Neuronal stem cell (in vitro differentiated cells): ENCODE measurements around the gene ITPKC.

Experiments
- DNase-seq: peaks from one replicate; pipeline ENCODE4 v3.0.0-alpha.2; 2013; ENCODE audit warnings: low spot score
- H2AFZ ChIP-seq: one replicate; pipeline ENCODE4 v1.6.1; 2013; ENCODE audit warnings: mild to moderate bottlenecking, low read length, inconsistent platforms
- H2AK5ac ChIP-seq: 2 replicates; pipeline ENCODE4 v1.6.1; 2013; ENCODE audit warnings: low read depth, mild to moderate bottlenecking, inconsistent platforms, low read length, moderate library complexity, mixed read lengths
- H2BK120ac ChIP-seq: 2 replicates; pipeline ENCODE4 v1.6.1; 2013; ENCODE audit warnings: low read depth, mild to moderate bottlenecking, inconsistent platforms, low read length, moderate library complexity, mixed read lengths
- H2BK12ac ChIP-seq: one replicate; pipeline ENCODE4 v1.6.1; 2013; ENCODE audit warnings: low read length, inconsistent platforms
- H2BK15ac ChIP-seq: 2 replicates; pipeline ENCODE4 v1.6.1; 2013; ENCODE audit warnings: mild to moderate bottlenecking, low read length, inconsistent platforms, mixed read lengths
- H2BK5ac ChIP-seq: one replicate; pipeline ENCODE4 v1.6.1; 2013; ENCODE audit warnings: inconsistent platforms, mild to moderate bottlenecking, low read length, moderate library complexity
- H3K14ac ChIP-seq: one replicate; pipeline ENCODE4 v1.6.1; 2013; ENCODE audit warnings: low read length, inconsistent platforms
- H3K18ac ChIP-seq: 2 replicates; pipeline ENCODE4 v1.6.1; 2013; ENCODE audit warnings: low read length, inconsistent platforms
- H3K23ac ChIP-seq: 2 replicates; pipeline ENCODE4 v1.6.1; 2013; ENCODE audit warnings: low read depth, mild to moderate bottlenecking, mixed read lengths, low read length, inconsistent platforms; ENCODE audit not compliant: poor library complexity
- H3K27ac ChIP-seq: replicated peaks from 3 replicates; pipeline ENCODE4 v1.5.1; 2013; ENCODE audit warnings: low read length, inconsistent platforms
- H3K27me3 ChIP-seq, 3 experiments: 2 replicates each; pipeline ENCODE4 v1.6.1; 2013; ENCODE audit warnings: low read length in 3 of 3, mild to moderate bottlenecking in 2 of 3, inconsistent platforms in 1 of 3, low read depth in 1 of 3, mixed read lengths in 1 of 3, moderate library complexity in 1 of 3; ENCODE audit not compliant: control insufficient read depth in 3 of 3, insufficient read depth in 3 of 3
- H3K36me3 ChIP-seq, 2 donors: replicated peaks in 1 of 2; 2 replicates each; pipeline ENCODE4 v1.6.1; 2013; ENCODE audit warnings: low read length in 2 of 2; ENCODE audit not compliant: control insufficient read depth in 2 of 2, insufficient read depth in 2 of 2
- H3K4ac ChIP-seq: 2 replicates; pipeline ENCODE4 v1.6.1; 2013; ENCODE audit warnings: inconsistent platforms, mild to moderate bottlenecking, low read length, moderate library complexity
- H3K4me1 ChIP-seq, 2 donors: 1 replicate in 1 of 2; 2 replicates in 1 of 2; pipeline ENCODE4 v1.6.1; 2013; ENCODE audit warnings: low read length in 2 of 2, low read depth in 1 of 2; ENCODE audit not compliant: control insufficient read depth in 2 of 2, insufficient read depth in 1 of 2
- H3K4me2 ChIP-seq: one replicate; pipeline ENCODE4 v1.6.1; 2013; ENCODE audit warnings: mild to moderate bottlenecking, low read length, inconsistent platforms; ENCODE audit not compliant: insufficient read depth, poor library complexity, severe bottlenecking
- H3K4me3 ChIP-seq, 2 donors: 2 replicates each; pipeline ENCODE4 v1.5.1; 2013; ENCODE audit warnings: low read length in 2 of 2, mild to moderate bottlenecking in 2 of 2, inconsistent platforms in 1 of 2, moderate library complexity in 1 of 2
- H3K79me1 ChIP-seq: one replicate; pipeline ENCODE4 v1.6.1; 2013; ENCODE audit warnings: low read depth, mild to moderate bottlenecking, inconsistent platforms, low read length, moderate library complexity
- H3K9ac ChIP-seq: one replicate; pipeline ENCODE4 v1.6.1; 2013; ENCODE audit warnings: mild to moderate bottlenecking, low read depth, low read length, inconsistent platforms; ENCODE audit not compliant: poor library complexity
- H3K9me3 ChIP-seq, 2 donors: replicated peaks in 1 of 2; 2 replicates each; pipeline versions ENCODE3 to v1.6.1; 2013; ENCODE audit warnings: low read length in 2 of 2, mild to moderate bottlenecking in 2 of 2, inconsistent platforms in 1 of 2, low read depth in 1 of 2, mixed read lengths in 1 of 2, moderate library complexity in 1 of 2; ENCODE audit not compliant: control insufficient read depth in 2 of 2, insufficient read depth in 1 of 2
- H4K8ac ChIP-seq: one replicate; pipeline ENCODE4 v1.6.1; 2013; ENCODE audit warnings: low read depth, mild to moderate bottlenecking, inconsistent platforms, low read length, moderate library complexity
- H4K91ac ChIP-seq: one replicate; pipeline ENCODE4 v1.6.1; 2013; ENCODE audit warnings: low read length, low read depth, mild to moderate bottlenecking, inconsistent platforms; ENCODE audit not compliant: poor library complexity
- WGBS, 2 donors: extraction: QIAGEN DNeasy Blood & Tissue Kit; methylation state at CpG; one replicate each; pipeline ENCODE4 v1.1.7; 2013; ENCODE audit warnings: missing lambda C conversion rate in 2 of 2, mixed read lengths in 1 of 2; ENCODE audit not compliant: insufficient read length in 2 of 2, insufficient replicate concordance in 1 of 2; ENCODE audit errors: extremely low coverage in 2 of 2; 5-methylcytosine and 5-hydroxymethylcytosine counted together

The ITPKC gene

DNA sequence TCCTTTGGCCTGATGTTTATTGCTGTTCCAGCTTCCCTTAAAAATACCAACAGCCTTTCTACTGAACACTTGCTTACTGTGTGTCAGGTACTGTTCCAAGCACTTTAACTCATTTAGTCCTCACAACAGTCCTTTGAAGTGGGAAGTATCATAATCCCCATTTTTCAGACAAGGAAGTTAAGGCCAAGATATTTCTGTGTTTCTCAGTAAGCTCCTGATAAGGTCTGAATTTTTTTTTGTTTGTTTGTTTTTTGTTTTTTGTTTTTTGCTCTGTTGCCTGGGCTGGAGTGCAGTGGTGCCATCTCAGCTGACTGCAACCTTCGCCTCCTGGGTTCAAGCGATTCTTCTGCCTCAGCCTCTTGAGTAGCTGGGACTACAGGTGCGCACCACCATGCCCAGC lies 41.6 kb downstream of the ITPKC start:
- H3K36me3 ChIP-seq = peaks cover 73 to 96% of the 10 kb centered on the region in 2 donors
- peaks cover 0 to 7% of the 10 kb centered on the region in 2 donors for H3K4me1 ChIP-seq
- H2BK15ac ChIP-seq = no peak overlapping the region
- H4K8ac ChIP-seq = no peak overlapping the region
- no peak overlapping the region for H4K91ac ChIP-seq
- no peak for DNase-seq
- no peak overlapping the region for H3K4me2 ChIP-seq
- H2BK5ac ChIP-seq = no peak overlapping the region
- H2BK12ac ChIP-seq = no peak overlapping the region
- H3K9ac ChIP-seq = no peak overlapping the region
- no peak overlapping the region for H3K23ac ChIP-seq
- peaks cover 0 to 2% of the 10 kb centered on the region in 2 donors for H3K9me3 ChIP-seq
- H3K4me3 ChIP-seq = no peak overlapping the region
- H3K4ac ChIP-seq = no peak overlapping the region
- no peak overlapping the region for H3K14ac ChIP-seq
- no peak overlapping the region for H2BK120ac ChIP-seq
- no peak overlapping the region for H2AFZ ChIP-seq
- H3K27me3 ChIP-seq = no peaks in the 10 kb centered on the region
- peaks cover 20% of the 10 kb centered on the region for H3K79me1 ChIP-seq
- H3K27ac ChIP-seq = no peak overlapping the region
- H2AK5ac ChIP-seq = no peak overlapping the region
- H3K18ac ChIP-seq = no peak overlapping the region
- no CpG with 5 or more reads among the region's 3 CpGs for WGBS, 2 donors

GRCh38 chr19:40759352-40759751 lies 42.4 kb downstream of the ITPKC start:
- H3K27me3 ChIP-seq = no peaks in the 10 kb centered on the region
- no peak overlapping the region for H2BK12ac ChIP-seq
- H4K91ac ChIP-seq = no peak overlapping the region
- H2AFZ ChIP-seq = no peak overlapping the region
- H3K79me1 ChIP-seq = peaks cover 20% of the 10 kb centered on the region
- H3K14ac ChIP-seq = no peak overlapping the region
- H2BK5ac ChIP-seq = no peak overlapping the region
- H3K9ac ChIP-seq = no peak overlapping the region
- H3K36me3 ChIP-seq = peaks cover 79 to 97% of the 10 kb centered on the region in 2 donors
- no peak overlapping the region for H2AK5ac ChIP-seq
- no peak overlapping the region for H3K27ac ChIP-seq
- no peak overlapping the region for H3K4ac ChIP-seq
- H3K4me2 ChIP-seq = no peak overlapping the region
- no CpG with 5 or more reads among the region's 13 CpGs for WGBS, 2 donors
- H2BK15ac ChIP-seq = no peak overlapping the region
- peaks cover 0 to 6% of the 10 kb centered on the region in 2 donors for H3K4me1 ChIP-seq
- H3K18ac ChIP-seq = no peak overlapping the region
- H3K23ac ChIP-seq = no peak overlapping the region
- H4K8ac ChIP-seq = no peak overlapping the region
- peaks cover 0 to 2% of the 10 kb centered on the region in 2 donors for H3K9me3 ChIP-seq
- no peak for DNase-seq
- no peak overlapping the region for H2BK120ac ChIP-seq
- H3K4me3 ChIP-seq = no peak overlapping the region

DNA sequence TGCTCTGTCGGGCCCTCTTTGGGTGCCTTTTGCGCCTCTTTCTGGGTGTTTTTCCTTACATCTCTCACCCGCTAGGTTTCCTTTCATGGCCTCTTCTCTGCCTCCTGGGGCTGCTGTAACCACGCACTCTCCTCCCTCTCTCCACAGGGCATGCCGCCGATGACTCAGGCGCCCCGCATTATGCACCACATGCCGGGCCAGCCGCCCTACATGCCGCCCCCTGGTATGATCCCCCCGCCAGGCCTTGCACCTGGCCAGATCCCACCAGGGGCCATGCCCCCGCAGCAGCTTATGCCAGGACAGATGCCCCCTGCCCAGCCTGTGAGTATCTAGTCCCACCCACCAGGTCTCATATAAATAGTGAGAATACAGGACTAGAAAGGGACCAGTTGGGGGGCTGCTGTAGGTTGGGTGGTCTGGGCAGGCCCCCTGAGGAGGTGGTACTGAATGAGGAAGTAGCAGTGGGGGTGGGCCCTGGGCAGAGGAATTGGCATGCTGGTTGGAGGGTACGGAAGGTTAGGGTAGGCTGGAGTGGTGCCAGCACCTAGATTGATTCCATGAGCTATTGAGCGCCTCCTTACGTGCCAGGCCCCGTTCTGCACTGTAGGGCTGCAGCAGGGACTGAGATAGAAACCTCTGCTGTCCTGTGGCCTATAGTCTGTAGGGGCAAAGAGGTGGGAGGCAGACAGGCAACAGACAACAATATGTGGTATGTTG lies 46.0 kb downstream of the ITPKC start:
- no peak overlapping the region for H4K8ac ChIP-seq
- no peak overlapping the region for H2AK5ac ChIP-seq
- no peaks in the 10 kb centered on the region for H3K9me3 ChIP-seq
- no peak overlapping the region for H3K4me3 ChIP-seq
- peak overlapping the region; percentile 75 for H3K23ac ChIP-seq
- H3K4ac ChIP-seq = no peak overlapping the region
- no peak overlapping the region for H3K18ac ChIP-seq
- no peak overlapping the region for H4K91ac ChIP-seq
- no CpG with 5 or more reads among the region's 17 CpGs for WGBS, 2 donors
- H3K9ac ChIP-seq = no peak overlapping the region
- H3K14ac ChIP-seq = no peak overlapping the region
- no peak overlapping the region for H2BK15ac ChIP-seq
- peaks cover 69 to 97% of the 10 kb centered on the region in 2 donors for H3K36me3 ChIP-seq
- no peak overlapping the region for H3K4me2 ChIP-seq
- no peak for DNase-seq
- H3K27me3 ChIP-seq = no peaks in the 10 kb centered on the region
- no peak overlapping the region for H3K27ac ChIP-seq
- H2AFZ ChIP-seq = no peak overlapping the region
- no peaks in the 10 kb centered on the region for H3K4me1 ChIP-seq
- peaks cover 3% of the 10 kb centered on the region for H3K79me1 ChIP-seq
- H2BK120ac ChIP-seq = no peak overlapping the region
- no peak overlapping the region for H2BK12ac ChIP-seq
- H2BK5ac ChIP-seq = no peak overlapping the region

DNA sequence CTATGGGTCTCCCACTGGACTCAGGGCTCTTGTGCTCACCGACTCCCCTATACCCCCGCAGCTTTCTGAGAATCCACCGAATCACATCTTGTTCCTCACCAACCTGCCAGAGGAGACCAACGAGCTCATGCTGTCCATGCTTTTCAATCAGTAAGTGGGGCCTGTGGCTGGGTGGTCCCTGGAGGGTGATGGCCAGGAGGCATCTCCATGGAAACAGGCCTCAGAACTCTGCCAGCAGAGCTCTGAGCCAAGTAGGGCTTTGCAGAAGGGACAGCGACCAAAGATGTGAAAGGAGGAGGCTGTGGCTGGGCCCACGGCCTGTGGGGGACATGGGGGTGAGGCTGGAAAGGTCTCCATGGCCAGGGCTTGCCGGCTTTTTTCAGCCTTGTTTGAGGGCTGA lies 46.6 kb downstream of the ITPKC start:
- no peak overlapping the region for H2AK5ac ChIP-seq
- no peak overlapping the region for H3K14ac ChIP-seq
- no peak overlapping the region for H2BK5ac ChIP-seq
- H3K79me1 ChIP-seq = peaks cover 3% of the 10 kb centered on the region
- peaks cover 65 to 91% of the 10 kb centered on the region in 2 donors for H3K36me3 ChIP-seq
- H2BK15ac ChIP-seq = no peak overlapping the region
- no peak overlapping the region for H4K91ac ChIP-seq
- no peaks in the 10 kb centered on the region for H3K9me3 ChIP-seq
- H3K23ac ChIP-seq = no peak overlapping the region
- no peak overlapping the region for H3K4me2 ChIP-seq
- H3K9ac ChIP-seq = no peak overlapping the region
- H3K4me3 ChIP-seq = no peak overlapping the region
- H3K18ac ChIP-seq = no peak overlapping the region
- H2AFZ ChIP-seq = no peak overlapping the region
- no peak overlapping the region for H2BK12ac ChIP-seq
- H3K4ac ChIP-seq = no peak overlapping the region
- H3K4me1 ChIP-seq = no peaks in the 10 kb centered on the region
- no peak overlapping the region for H4K8ac ChIP-seq
- no peaks in the 10 kb centered on the region for H3K27me3 ChIP-seq
- no peak for DNase-seq
- WGBS, 2 donors = no CpG with 5 or more reads among the region's 7 CpGs
- no peak overlapping the region for H2BK120ac ChIP-seq
- no peak overlapping the region for H3K27ac ChIP-seq
